Endothelial cell of coronary artery (primary cell): Measurements from ENCODE around the gene GBP3. TPM values are rescaled to one million over a fixed set of nuclear protein-coding genes. Genes with fewer than 3 reads are reported as not detected.

Source experiments
- total RNA-seq: library from RNA; depleted of rRNA; stranded (reverse); fragments of >200 nt; gene quantifications from 2 replicates; pipeline ENCODE4 v1.2.3, GENCODE V29; 2014

The GBP3 gene
- total RNA-seq: 23.5 and 33.7 TPM in 2 replicates

GRCh38 chr1:89022167-89022959, at the start of gene GBP3:
Gene GBP3 (minus strand): TSS chr1:89022866. CDS start chr1:89020721, 2,145 bp downstream.

GRCh38 chr1:89065079-89065868, 42.6 kb upstream of the GBP3 start, which contains the start of gene GBP1:
Gene GBP1 (minus strand): TSS chr1:89065208. CDS start chr1:89063234, 1,974 bp downstream.

Other genes starting within 250 kb of the GBP3 start
- gene GTF2B, start 131.3 kb downstream of the GBP3 start, total RNA-seq: 35.4 and 36.3 TPM in 2 replicates
- 16.6 and 20.0 TPM in 2 replicates for gene KYAT3, start 30.2 kb downstream of the GBP3 start, total RNA-seq
- 6.5 and 8.4 TPM in 2 replicates for gene RBMXL1, start 30.2 kb downstream of the GBP3 start, total RNA-seq
- 15.2 and 25.5 TPM in 2 replicates for gene GBP1, start 42.3 kb upstream of the GBP3 start, total RNA-seq
- 29.8 and 52.1 TPM in 2 replicates for gene GBP2, start 103.2 kb upstream of the GBP3 start, total RNA-seq
- gene GBP7, start 153.1 kb upstream of the GBP3 start, total RNA-seq: not detected in 2 replicates
- 0.90 and 2.4 TPM in 2 replicates for gene GBP4, start 176.1 kb upstream of the GBP3 start, total RNA-seq
- under 0.01 and 0.09 TPM in 2 replicates for gene GBP5, start 250.0 kb upstream of the GBP3 start, total RNA-seq